ENCODE results near the gene MYL3. TPM values are rescaled to one million over a fixed set of nuclear protein-coding genes. Genes with fewer than 3 reads are reported as not detected.
A peak's percentile ranks its signal among the peaks of the same experiment; 100 is the strongest.

MYL3 gene
- total RNA-seq, 6 donors from 2014 or later = 1.2 to 6.3 (median 2.6) TPM

DNA sequence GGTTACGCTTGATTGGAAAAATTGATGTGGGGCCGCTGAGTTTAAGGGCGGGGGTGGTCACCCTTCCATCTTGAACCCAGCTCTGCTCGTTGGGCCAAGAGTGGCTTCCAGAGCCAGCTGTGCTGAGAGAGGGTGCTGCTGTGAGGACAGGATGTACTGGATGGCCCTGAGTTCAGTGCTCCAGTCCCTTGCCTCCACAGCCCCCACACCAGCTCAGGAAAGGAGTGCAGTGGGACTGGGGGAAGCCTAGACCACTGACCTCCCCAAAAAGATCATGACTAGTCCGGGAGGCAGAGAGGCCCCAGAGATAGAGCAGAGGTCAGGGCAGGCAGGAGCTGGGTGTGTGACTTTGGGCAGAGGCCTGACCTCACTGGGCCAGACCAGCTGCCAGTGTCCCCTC is 10.3 kb upstream of the MYL3 start:
- ATAC-seq (ENCODE audit: low FRiP score in 2 of 2) (no peak), DNase-seq (no peak)
- Histone ChIP-seq H3K27me3 (no peaks in the 10 kb centered on the region), H3K36me3 (no peaks in the 10 kb centered on the region), H3K4me3 (no peak overlapping the region), H3K9me3 (no peaks in the 10 kb centered on the region), H3K4me1 (peaks cover 4 to 23% (median 17%) of the 10 kb centered on the region in 4 donors), H3K27ac (peak overlapping the region; percentile 2 to 65 (median 48))
- 62 to 67% methylated on average over 5 of the region's 5 CpGs for WGBS, 2 donors
- TF ChIP-seq POLR2AphosphoS5 (IDR thresholded peaks at IDR 0.05) (no peak), POLR2A (IDR thresholded peaks at IDR 0.05) (no peak), EP300 (IDR thresholded peaks at IDR 0.05) (no peak)
- TF ChIP-seq, protein P1, sequence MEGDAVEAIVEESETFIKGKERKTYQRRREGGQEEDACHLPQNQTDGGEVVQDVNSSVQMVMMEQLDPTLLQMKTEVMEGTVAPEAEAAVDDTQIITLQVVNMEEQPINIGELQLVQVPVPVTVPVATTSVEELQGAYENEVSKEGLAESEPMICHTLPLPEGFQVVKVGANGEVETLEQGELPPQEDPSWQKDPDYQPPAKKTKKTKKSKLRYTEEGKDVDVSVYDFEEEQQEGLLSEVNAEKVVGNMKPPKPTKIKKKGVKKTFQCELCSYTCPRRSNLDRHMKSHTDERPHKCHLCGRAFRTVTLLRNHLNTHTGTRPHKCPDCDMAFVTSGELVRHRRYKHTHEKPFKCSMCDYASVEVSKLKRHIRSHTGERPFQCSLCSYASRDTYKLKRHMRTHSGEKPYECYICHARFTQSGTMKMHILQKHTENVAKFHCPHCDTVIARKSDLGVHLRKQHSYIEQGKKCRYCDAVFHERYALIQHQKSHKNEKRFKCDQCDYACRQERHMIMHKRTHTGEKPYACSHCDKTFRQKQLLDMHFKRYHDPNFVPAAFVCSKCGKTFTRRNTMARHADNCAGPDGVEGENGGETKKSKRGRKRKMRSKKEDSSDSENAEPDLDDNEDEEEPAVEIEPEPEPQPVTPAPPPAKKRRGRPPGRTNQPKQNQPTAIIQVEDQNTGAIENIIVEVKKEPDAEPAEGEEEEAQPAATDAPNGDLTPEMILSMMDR (IDR thresholded peaks at IDR 0.05) = no peak

DNA sequence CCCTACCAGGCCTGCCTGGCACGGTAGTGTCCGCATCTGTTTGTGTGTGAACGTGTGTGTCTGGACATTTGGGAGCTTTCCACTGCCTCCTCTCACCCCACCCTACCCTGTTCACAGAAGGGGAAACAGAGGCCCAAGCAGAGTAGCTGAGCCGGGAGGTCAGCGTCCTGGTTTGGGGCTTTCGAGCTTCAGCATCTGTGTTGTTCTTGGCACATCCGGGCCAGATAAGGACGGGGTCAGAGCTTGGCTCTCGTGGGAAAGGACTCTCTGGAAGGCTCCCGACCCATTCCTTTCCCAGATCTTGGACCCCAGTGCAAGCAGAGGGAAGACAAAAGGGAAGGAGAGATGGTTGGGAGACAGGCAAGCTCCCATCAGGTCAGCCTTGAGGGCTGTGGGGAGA is 8.0 kb upstream of the MYL3 start:
- DNase-seq (no peak), ATAC-seq (ENCODE audit: low FRiP score in 2 of 2) (no peak)
- no peak for TF ChIP-seq EP300 (IDR thresholded peaks at IDR 0.05)
- TF ChIP-seq, protein P1 (IDR thresholded peaks at IDR 0.05) = no peak
- 71 to 85% methylated on average over 10 of the region's 10 CpGs for WGBS, 2 donors
- no peaks in the 10 kb centered on the region for H3K27me3 ChIP-seq
- H3K36me3 ChIP-seq = no peaks in the 10 kb centered on the region
- peaks cover 18 to 40% (median 32%) of the 10 kb centered on the region in 4 donors for H3K4me1 ChIP-seq
- no peaks in the 10 kb centered on the region for H3K9me3 ChIP-seq
- H3K27ac ChIP-seq = peak overlapping the region in 2 of 4 donors; percentile 18 to 22
- no peak overlapping the region for H3K4me3 ChIP-seq

DNA sequence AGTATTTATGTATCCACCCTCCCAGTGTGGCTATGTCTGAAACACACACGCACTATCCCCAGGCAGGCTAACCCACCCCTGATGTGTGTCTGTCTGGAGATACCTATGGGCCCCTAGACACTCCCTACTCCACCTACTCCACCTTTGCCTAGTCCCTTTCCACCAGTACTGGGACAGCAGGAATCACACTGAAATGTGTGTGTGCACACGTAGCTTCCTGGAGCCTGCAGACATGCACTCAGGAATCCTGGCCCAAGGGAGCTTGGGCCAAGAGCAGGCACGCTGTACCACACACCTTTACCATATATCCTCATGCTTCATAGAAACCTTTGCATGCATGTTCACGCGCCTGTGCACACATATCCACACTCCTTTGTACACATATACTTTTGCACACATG is 7.4 kb upstream of the MYL3 start:
- 84 to 91% methylated on average over 5 of the region's 5 CpGs for WGBS, 2 donors
- no peak for ATAC-seq (ENCODE audit: low FRiP score in 2 of 2)
- H3K4me1 ChIP-seq = peaks cover 18 to 45% (median 34%) of the 10 kb centered on the region in 4 donors

DNA sequence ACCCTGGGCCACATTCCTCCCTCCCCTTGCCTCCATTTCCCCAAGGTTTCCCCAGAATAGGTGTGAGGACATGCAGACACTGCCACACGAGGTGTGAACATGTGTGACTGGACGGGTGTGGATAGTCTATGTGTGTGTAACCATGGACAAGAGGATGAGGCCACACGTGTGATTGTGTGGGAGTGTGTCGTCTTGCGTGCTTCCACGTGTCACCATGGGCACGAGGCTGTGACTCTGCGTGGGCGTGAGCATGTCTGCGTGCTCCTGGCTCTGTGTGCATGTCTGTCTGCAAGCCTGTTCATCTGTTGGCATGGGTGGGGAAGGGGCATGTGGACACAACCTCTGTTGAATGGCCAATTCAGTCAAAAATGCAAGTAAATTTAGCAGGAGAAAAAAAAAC is 6.2 kb upstream of the MYL3 start:
- Histone ChIP-seq H3K4me3 (no peak overlapping the region), H3K9me3 (no peaks in the 10 kb centered on the region), H3K4me1 (peaks cover 28 to 55% (median 44%) of the 10 kb centered on the region in 4 donors), H3K27ac (no peak overlapping the region), H3K27me3 (no peaks in the 10 kb centered on the region), H3K36me3 (no peaks in the 10 kb centered on the region)
- DNase-seq (peak in 1 of 2 donors; percentile 43), ATAC-seq (ENCODE audit: low FRiP score in 2 of 2) (no peak)
- TF ChIP-seq POLR2A (IDR thresholded peaks at IDR 0.05) (no peak), POLR2AphosphoS5 (IDR thresholded peaks at IDR 0.05) (no peak), EP300 (IDR thresholded peaks at IDR 0.05) (no peak)
- TF ChIP-seq, protein P1 (IDR thresholded peaks at IDR 0.05) = no peak
- WGBS, 2 donors = 78 to 88% methylated on average over 10 of the region's 10 CpGs

More for the DNA sequence above, 7.4 kb upstream of the MYL3 start:
- H3K27me3 ChIP-seq = no peaks in the 10 kb centered on the region
- no peaks in the 10 kb centered on the region for H3K36me3 ChIP-seq
- no peak for DNase-seq
- H3K4me3 ChIP-seq = no peak overlapping the region
- H3K27ac ChIP-seq = no peak overlapping the region
- TF ChIP-seq EP300 (IDR thresholded peaks at IDR 0.05) = no peak
- TF ChIP-seq POLR2AphosphoS5 (IDR thresholded peaks at IDR 0.05) = no peak
- TF ChIP-seq, protein P1 (IDR thresholded peaks at IDR 0.05) = no peak
- TF ChIP-seq POLR2A (IDR thresholded peaks at IDR 0.05) = no peak
- no peaks in the 10 kb centered on the region for H3K9me3 ChIP-seq

DNA sequence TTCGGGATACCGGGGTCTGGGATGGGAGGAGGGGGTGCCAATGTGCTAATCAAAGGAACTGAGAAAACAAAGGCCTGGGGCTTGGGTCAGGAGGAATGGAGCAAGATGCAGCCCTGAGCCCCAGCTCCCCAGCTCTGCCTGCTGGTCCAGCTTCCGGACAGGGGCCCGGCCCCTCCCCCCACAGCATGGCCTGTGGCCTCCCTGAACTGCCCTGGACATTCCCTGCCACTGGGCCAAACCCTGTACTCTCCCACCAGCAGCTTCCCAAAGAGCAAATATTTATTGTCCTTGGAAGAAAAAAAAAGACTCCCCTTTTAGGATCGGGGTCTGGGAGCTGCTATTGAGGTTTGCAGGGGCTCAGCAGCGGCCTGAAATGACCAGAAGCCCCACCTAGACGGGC is 5.7 kb upstream of the MYL3 start:
- no peaks in the 10 kb centered on the region for H3K36me3 ChIP-seq
- 80 to 86% methylated on average over 4 to 7 of the region's 7 CpGs for WGBS, 2 donors
- TF ChIP-seq POLR2AphosphoS5 (IDR thresholded peaks at IDR 0.05) = no peak
- TF ChIP-seq EP300 (IDR thresholded peaks at IDR 0.05) = no peak
- peaks cover 28 to 55% (median 46%) of the 10 kb centered on the region in 4 donors for H3K4me1 ChIP-seq
- peak overlapping the region in 3 of 4 donors; percentile 71 to 76 (median 72) for H3K27ac ChIP-seq
- no peak overlapping the region for H3K4me3 ChIP-seq
- no peaks in the 10 kb centered on the region for H3K27me3 ChIP-seq
- H3K9me3 ChIP-seq = no peaks in the 10 kb centered on the region
- ATAC-seq (ENCODE audit: low FRiP score in 2 of 2) (no peak), DNase-seq (peak in 1 of 2 donors; percentile 65)
